D721Med (cell line): Measurements from ENCODE around the gene TOM1.

Experiments
- DNase-seq: peaks from one replicate; pipeline ENCODE4 v3.0.0; 2011; ENCODE audit warnings: low spot score; ENCODE audit not compliant: insufficient read length
- FAIRE-seq: peaks from 2 replicates; lab custom pipeline; 2011; peaks lifted over from hg19 to GRCh38; lab: Jason Lieb, UNC
- CTCF ChIP-seq: IDR thresholded peaks from 2 replicates; pipeline ENCODE4 v1.5.1; 2012; ENCODE audit warnings: mild to moderate bottlenecking, control low read depth; ENCODE audit not compliant: insufficient read depth; ENCODE audit errors: missing control alignments

TOM1 gene

GRCh38 chr22:35325209-35325608, 25.5 kb downstream of the TOM1 start:
- FAIRE-seq, result no peak
- no peak for TF ChIP-seq CTCF
- no peak for DNase-seq

GRCh38 chr22:35326854-35327562, 27.3 kb downstream of the TOM1 start:
- no peak for TF ChIP-seq CTCF
- FAIRE-seq (no peak), DNase-seq (no peak)

- no peak for TF ChIP-seq CTCF
- FAIRE-seq, result no peak
- DNase-seq, result no peak
Observed at GRCh38 chr22:35327690-35328471, 28.2 kb downstream of the TOM1 start.

GRCh38 chr22:35328472-35328885, 28.8 kb downstream of the TOM1 start:
- TF ChIP-seq CTCF, result no peak
- no peak for DNase-seq
- no peak for FAIRE-seq

GRCh38 chr22:35329114-35329847, 29.6 kb downstream of the TOM1 start:
- no peak for FAIRE-seq
- no peak for DNase-seq
- no peak for TF ChIP-seq CTCF

- TF ChIP-seq CTCF, result no peak
- no peak for DNase-seq
- FAIRE-seq, result no peak
Observed at GRCh38 chr22:35330258-35330861, 30.7 kb downstream of the TOM1 start.
